ENCODE results near the gene OR52E8.

The OR52E8 gene

DNA sequence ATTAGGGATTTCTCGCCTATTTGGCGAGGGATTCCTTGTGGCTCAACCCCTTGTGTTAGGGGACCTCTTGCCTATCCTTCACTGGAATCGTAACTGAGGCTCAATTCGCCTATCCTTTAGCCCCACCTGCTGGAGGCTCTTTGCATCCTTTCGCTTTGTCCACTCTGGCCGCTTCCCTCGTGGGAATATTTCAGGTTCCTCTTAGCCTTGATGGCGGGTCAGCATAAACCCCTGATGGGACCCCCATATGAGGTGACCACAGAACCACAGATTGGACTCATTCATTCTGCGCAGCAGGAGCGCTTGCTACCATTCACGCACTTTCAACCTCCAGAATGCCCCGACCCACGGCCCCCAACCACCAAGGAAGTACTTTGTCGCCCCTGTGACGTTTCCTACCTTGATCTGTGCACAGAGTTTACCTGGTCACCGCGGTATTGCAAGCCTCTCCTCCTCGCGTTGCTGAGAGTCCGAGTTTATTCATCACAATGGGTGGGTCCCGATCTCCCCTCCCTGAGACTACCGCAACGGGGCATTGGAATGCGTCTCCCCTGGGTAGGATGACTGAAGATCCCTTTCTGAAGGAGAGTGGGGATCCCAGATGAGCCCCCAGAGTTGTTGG is 48.9 kb downstream of the OR52E8 start, which contains the start of gene OR52N2:
TSS of gene OR52N2 (plus strand) at position 425 of the 622 bp plus-strand sequence. CDS start 11,412 bp downstream, outside the sequence.
- FAIRE-seq (no peak), DNase-seq (ENCODE audit: low spot score) (peak; percentile 65)

DNA sequence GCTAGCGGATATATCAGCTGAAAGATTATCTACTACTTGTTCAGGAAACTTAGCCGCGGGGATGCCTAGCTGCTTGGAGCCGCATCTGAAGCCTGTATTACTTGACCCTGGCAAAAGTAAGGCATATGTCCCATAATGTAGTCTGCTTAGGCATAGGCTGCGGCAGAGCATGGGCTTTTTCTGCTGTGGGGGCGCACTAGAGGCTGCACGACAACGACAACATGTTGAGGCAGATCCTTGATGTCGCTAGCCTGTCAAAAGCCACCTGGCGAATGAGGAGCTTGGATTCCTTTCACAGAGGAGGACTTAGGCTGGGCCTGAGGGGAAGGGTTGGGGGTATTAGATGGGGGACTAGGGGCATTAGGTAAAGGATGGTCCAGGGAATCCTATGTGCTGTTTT is 49.9 kb downstream of the OR52E8 start:
- DNase-seq (ENCODE audit: low spot score) (peak; percentile 9), FAIRE-seq (no peak)
